PFSK-1 (cell line): ENCODE measurements around the gene AGPAT3.

Experiments used
- FOXP2 ChIP-seq: optimal IDR thresholded peaks from 2 replicates; pipeline ENCODE3; 2011; ENCODE audit warnings: borderline replicate concordance, control low read depth, inconsistent platforms; ENCODE audit not compliant: insufficient read depth; ENCODE audit errors: extremely low read length, extremely low read depth
- POLR2AphosphoS5 ChIP-seq: IDR thresholded peaks from 2 replicates; pipeline ENCODE4 v1.6.1; 2012; ENCODE audit warnings: low read depth, mild to moderate bottlenecking, control low read depth, low read length, moderate library complexity
- REST ChIP-seq, 2 experiments: IDR thresholded peaks; 2 replicates each; pipeline versions ENCODE4 v1.6.1 to v1.8.0; 2011 to 2012; ENCODE audit warnings: low read depth in 2 of 2, low read length in 2 of 2, control low read depth in 1 of 2, inconsistent platforms in 1 of 2, mild to moderate bottlenecking in 1 of 2, moderate library complexity in 1 of 2; ENCODE audit not compliant: insufficient read depth in 1 of 2
- SIN3A ChIP-seq: IDR thresholded peaks from 2 replicates; pipeline ENCODE4 v1.6.1; 2012; ENCODE audit warnings: mild to moderate bottlenecking, low read length, moderate library complexity, borderline replicate concordance; ENCODE audit not compliant: insufficient read depth
- TAF1 ChIP-seq: IDR thresholded peaks from 2 replicates; pipeline ENCODE4 v1.6.1; 2012; ENCODE audit warnings: low read length, control low read depth, borderline replicate concordance; ENCODE audit not compliant: insufficient read depth

AGPAT3 gene

GRCh38 chr21:43970551-43970950 is 105.5 kb downstream of the AGPAT3 start:
- TF ChIP-seq FOXP2 (no peak), POLR2AphosphoS5 (no peak), TAF1 (no peak), SIN3A (no peak), REST (IDR thresholded peaks at IDR 0.05; ENCODE audit: insufficient read depth in 1 of 2, low read depth in 2 of 2, low read length in 2 of 2) (no peak)

- TF ChIP-seq SIN3A (no peak), FOXP2 (no peak), TAF1 (no peak)
These were observed 106.4 kb downstream of the AGPAT3 start for GRCh38 chr21:43971201-43971991.

GRCh38 chr21:43971992-43972255 is 106.9 kb downstream of the AGPAT3 start:
- TF ChIP-seq POLR2AphosphoS5 (no peak), TAF1 (no peak), FOXP2 (no peak), SIN3A (no peak), REST (IDR thresholded peaks at IDR 0.05; ENCODE audit: insufficient read depth in 1 of 2, low read depth in 2 of 2, low read length in 2 of 2) (no peak)

- TF ChIP-seq REST (IDR thresholded peaks at IDR 0.05; ENCODE audit: insufficient read depth in 1 of 2, low read depth in 2 of 2, low read length in 2 of 2) (0 out of 4 replicates have a peak, but pooled peaks have one; percentile 26 to 27), FOXP2 (no peak)
These were observed 108.0 kb downstream of the AGPAT3 start for GRCh38 chr21:43972850-43973633.

GRCh38 chr21:43973634-43973955 is 108.6 kb downstream of the AGPAT3 start:
- TF ChIP-seq POLR2AphosphoS5: no peak
- TF ChIP-seq FOXP2: no peak
- no peak for TF ChIP-seq REST (IDR thresholded peaks at IDR 0.05; ENCODE audit: insufficient read depth in 1 of 2, low read depth in 2 of 2, low read length in 2 of 2)
- no peak for TF ChIP-seq TAF1
- no peak for TF ChIP-seq SIN3A
